WTC11 (cell line): Measurements from ENCODE around the gene MRM3. TPM values are rescaled to one million over a fixed set of nuclear protein-coding genes. Genes with fewer than 3 reads are reported as not detected.

Experiments
- ATAC-seq: fragments of 200-7000 bp; cut with Tn5 transposase; 2 replicates; pipeline ENCODE4 v1.10.0; 2021; ENCODE audit warnings: mild to moderate bottlenecking, moderate library complexity
- CTCF ChIA-PET: fragments of 300-600 bp; sonication (Branson Sonifier 250); formaldehyde crosslinking; loops from one replicate; lab custom pipeline; 2021; ENCODE audit warnings: antibody characterized with exemption; lab: Charles Lee
- POLR2A ChIA-PET: fragments of 350-600 bp; sonication (Branson Sonifier 250); formaldehyde crosslinking; loops from one replicate; lab custom pipeline; 2021; ENCODE audit warnings: antibody characterized with exemption; lab: Charles Lee
- DNase-seq: peaks from one replicate; pipeline ENCODE4 v3.0.0; 2021; ENCODE audit warnings: low spot score
- H3K27ac Mint-ChIP-seq: 2 replicates; pipeline ENCODE4 v1.8.0; 2021; ENCODE audit warnings: mixed read lengths
- H3K27me3 Mint-ChIP-seq: 2 replicates; pipeline ENCODE4 v1.8.0; 2021; ENCODE audit warnings: low read depth, mild to moderate bottlenecking, moderate library complexity, mixed read lengths
- H3K36me3 Mint-ChIP-seq: 2 replicates; pipeline ENCODE4 v1.8.0; 2021; ENCODE audit warnings: mixed read lengths
- H3K4me1 Mint-ChIP-seq: 2 replicates; pipeline ENCODE4 v1.8.0; 2022; ENCODE audit warnings: mixed read lengths
- H3K4me3 Mint-ChIP-seq: 2 replicates; pipeline ENCODE4 v1.8.0; 2021; ENCODE audit warnings: mild to moderate bottlenecking, moderate library complexity, mixed read lengths
- H3K9me3 Mint-ChIP-seq: 2 replicates; pipeline ENCODE4 v1.8.0; 2021; ENCODE audit warnings: mixed read lengths
- E2F5 ChIP-seq: sonication (generic); formaldehyde crosslinking; IDR thresholded peaks from 2 replicates; pipeline ENCODE4 v1.8.1; 2022; ENCODE audit warnings: mild to moderate bottlenecking, moderate library complexity, missing genetic modification reagents
- EMX1 ChIP-seq: fragments of 250-450 bp; sonication (Bioruptor Pico); IDR thresholded peaks from 2 replicates; pipeline ENCODE4 v1.8.0; 2021; ENCODE audit warnings: mild to moderate bottlenecking
- FOXP1 ChIP-seq: sonication (generic); formaldehyde crosslinking; IDR thresholded peaks from 2 replicates; pipeline ENCODE4 v1.8.0; 2022; ENCODE audit warnings: missing genetic modification reagents, mild to moderate bottlenecking, moderate library complexity, borderline replicate concordance
- HMGXB4 ChIP-seq: sonication (generic); formaldehyde crosslinking; IDR thresholded peaks from 2 replicates; pipeline ENCODE4 v1.8.1; 2023; ENCODE audit warnings: mild to moderate bottlenecking, moderate library complexity, missing genetic modification reagents
- KAT7 ChIP-seq: sonication (generic); formaldehyde crosslinking; IDR thresholded peaks from 2 replicates; pipeline ENCODE4 v1.8.1; 2023; ENCODE audit warnings: missing genetic modification reagents, mild to moderate bottlenecking, borderline replicate concordance
- NR2C2 ChIP-seq: sonication (generic); formaldehyde crosslinking; IDR thresholded peaks from 2 replicates; pipeline ENCODE4 v1.8.0; 2022; ENCODE audit warnings: mild to moderate bottlenecking, missing genetic modification reagents
- NR3C1 ChIP-seq: sonication (generic); formaldehyde crosslinking; conservative IDR thresholded peaks from 2 replicates; pipeline ENCODE4 v1.8.1; 2023; ENCODE audit warnings: low read depth, mild to moderate bottlenecking, missing genetic modification reagents
- OVOL2 ChIP-seq: fragments of 250-450 bp; sonication (Bioruptor Pico); IDR thresholded peaks from 2 replicates; pipeline ENCODE4 v1.9.0; 2021; ENCODE audit warnings: mild to moderate bottlenecking, borderline replicate concordance
- ZBTB21 ChIP-seq: sonication (generic); formaldehyde crosslinking; IDR thresholded peaks from 2 replicates; pipeline ENCODE4 v1.8.1; 2023; ENCODE audit warnings: mild to moderate bottlenecking, missing genetic modification reagents, borderline replicate concordance
- ZNF263 ChIP-seq: sonication (generic); formaldehyde crosslinking; IDR thresholded peaks from 2 replicates; pipeline ENCODE4 v1.8.1; 2022; ENCODE audit warnings: low read depth, mild to moderate bottlenecking, moderate library complexity, missing genetic modification reagents
- ZNF416 ChIP-seq: fragments of 250-450 bp; sonication (Bioruptor Pico); IDR thresholded peaks from 2 replicates; pipeline ENCODE4 v1.9.0; 2021; ENCODE audit warnings: mild to moderate bottlenecking, inconsistent platforms
- ZNF671 ChIP-seq: fragments of 250-450 bp; sonication (Bioruptor Pico); IDR thresholded peaks from 2 replicates; pipeline ENCODE4 v1.8.0; 2021; ENCODE audit warnings: mild to moderate bottlenecking
- total RNA-seq: library from RNA; stranded (reverse); gene quantifications from 3 replicates; pipeline ENCODE4 v1.2.3, GENCODE V29; 2021
- TF ChIP-seq, protein P1 (sequence below): sonication (generic); formaldehyde crosslinking; IDR thresholded peaks from 2 replicates; pipeline ENCODE4 v1.8.0; 2022; ENCODE audit warnings: mild to moderate bottlenecking, missing genetic modification reagents
- TF ChIP-seq, protein P2 (sequence below): sonication (generic); formaldehyde crosslinking; IDR thresholded peaks from 2 replicates; pipeline ENCODE4 v1.8.0; 2023; ENCODE audit warnings: missing genetic modification reagents, mild to moderate bottlenecking, borderline replicate concordance
- TF ChIP-seq, protein P3 (sequence below): fragments of 250-450 bp; sonication (Bioruptor Pico); IDR thresholded peaks from 2 replicates; pipeline ENCODE4 v1.9.0; 2021; ENCODE audit warnings: mild to moderate bottlenecking

MRM3 gene
- total RNA-seq, 1 experiment from 2014 or later: 25.0 TPM

- Mint-ChIP-seq H3K36me3 (peaks cover 14% of the 10 kb centered on the region), H3K27ac (peak overlapping the region; percentile 77), H3K27me3 (no peaks in the 10 kb centered on the region), H3K9me3 (no peaks in the 10 kb centered on the region), H3K4me1 (peaks cover 10% of the 10 kb centered on the region), H3K4me3 (no peak overlapping the region)
- POLR2A ChIA-PET: interaction anchor here (1.1 to 1.2 kb wide), 2 partner anchors 182 to 183 kb away, joined by 4 to 5 read pairs; partner anchors contain the start of gene NXN
- TF ChIP-seq EMX1 (CRISPR knock-in tag) (no peak), ZNF671 (CRISPR knock-in tag) (no peak), FOXP1 (no peak), E2F5 (CRISPR knock-in tag) (no peak), KAT7 (CRISPR knock-in tag) (no peak), NR3C1 (no peak), HMGXB4 (no peak), NR2C2 (CRISPR knock-in tag) (no peak)
- TF ChIP-seq, protein P1, sequence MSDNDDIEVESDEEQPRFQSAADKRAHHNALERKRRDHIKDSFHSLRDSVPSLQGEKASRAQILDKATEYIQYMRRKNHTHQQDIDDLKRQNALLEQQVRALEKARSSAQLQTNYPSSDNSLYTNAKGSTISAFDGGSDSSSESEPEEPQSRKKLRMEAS: no peak
- TF ChIP-seq, protein P2, sequence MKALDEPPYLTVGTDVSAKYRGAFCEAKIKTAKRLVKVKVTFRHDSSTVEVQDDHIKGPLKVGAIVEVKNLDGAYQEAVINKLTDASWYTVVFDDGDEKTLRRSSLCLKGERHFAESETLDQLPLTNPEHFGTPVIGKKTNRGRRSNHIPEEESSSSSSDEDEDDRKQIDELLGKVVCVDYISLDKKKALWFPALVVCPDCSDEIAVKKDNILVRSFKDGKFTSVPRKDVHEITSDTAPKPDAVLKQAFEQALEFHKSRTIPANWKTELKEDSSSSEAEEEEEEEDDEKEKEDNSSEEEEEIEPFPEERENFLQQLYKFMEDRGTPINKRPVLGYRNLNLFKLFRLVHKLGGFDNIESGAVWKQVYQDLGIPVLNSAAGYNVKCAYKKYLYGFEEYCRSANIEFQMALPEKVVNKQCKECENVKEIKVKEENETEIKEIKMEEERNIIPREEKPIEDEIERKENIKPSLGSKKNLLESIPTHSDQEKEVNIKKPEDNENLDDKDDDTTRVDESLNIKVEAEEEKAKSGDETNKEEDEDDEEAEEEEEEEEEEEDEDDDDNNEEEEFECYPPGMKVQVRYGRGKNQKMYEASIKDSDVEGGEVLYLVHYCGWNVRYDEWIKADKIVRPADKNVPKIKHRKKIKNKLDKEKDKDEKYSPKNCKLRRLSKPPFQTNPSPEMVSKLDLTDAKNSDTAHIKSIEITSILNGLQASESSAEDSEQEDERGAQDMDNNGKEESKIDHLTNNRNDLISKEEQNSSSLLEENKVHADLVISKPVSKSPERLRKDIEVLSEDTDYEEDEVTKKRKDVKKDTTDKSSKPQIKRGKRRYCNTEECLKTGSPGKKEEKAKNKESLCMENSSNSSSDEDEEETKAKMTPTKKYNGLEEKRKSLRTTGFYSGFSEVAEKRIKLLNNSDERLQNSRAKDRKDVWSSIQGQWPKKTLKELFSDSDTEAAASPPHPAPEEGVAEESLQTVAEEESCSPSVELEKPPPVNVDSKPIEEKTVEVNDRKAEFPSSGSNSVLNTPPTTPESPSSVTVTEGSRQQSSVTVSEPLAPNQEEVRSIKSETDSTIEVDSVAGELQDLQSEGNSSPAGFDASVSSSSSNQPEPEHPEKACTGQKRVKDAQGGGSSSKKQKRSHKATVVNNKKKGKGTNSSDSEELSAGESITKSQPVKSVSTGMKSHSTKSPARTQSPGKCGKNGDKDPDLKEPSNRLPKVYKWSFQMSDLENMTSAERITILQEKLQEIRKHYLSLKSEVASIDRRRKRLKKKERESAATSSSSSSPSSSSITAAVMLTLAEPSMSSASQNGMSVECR (CRISPR knock-in tag): no peak
- CTCF ChIA-PET: interaction anchor here (0.6 to 10.3 kb wide), 4 partner anchors 82 to 207 kb away, joined by 3 to 190 read pairs (median 30); partner anchors contain the start of genes NXN and TIMM22
- ATAC-seq (no peak), DNase-seq (no peak)
These were observed 15.2 kb downstream of the MRM3 start for GRCh38 chr17:797236-797840.

DNA sequence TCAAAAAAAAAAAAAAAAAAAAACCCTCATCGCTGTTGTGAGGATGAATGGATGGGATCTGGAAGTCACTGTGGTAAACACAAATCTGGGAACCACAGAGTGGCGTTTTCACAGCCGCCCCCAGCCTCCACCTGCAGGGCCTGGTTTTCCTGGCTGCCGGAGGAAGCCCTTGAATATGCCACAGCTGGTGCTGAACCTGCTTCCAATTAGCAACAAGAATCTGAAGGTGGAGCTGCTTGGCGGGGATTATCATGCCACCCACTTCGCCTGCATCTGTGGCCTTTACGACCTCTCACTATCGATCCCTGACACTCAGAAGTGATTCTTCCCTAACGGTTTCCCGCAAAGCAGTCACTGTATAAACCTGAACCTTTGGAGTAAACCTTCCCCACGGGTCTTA is 16.1 kb downstream of the MRM3 start:
- Mint-ChIP-seq H3K27ac (no peak overlapping the region), H3K36me3 (peaks cover 9% of the 10 kb centered on the region), H3K4me3 (no peak overlapping the region), H3K9me3 (no peaks in the 10 kb centered on the region), H3K4me1 (peaks cover 10% of the 10 kb centered on the region), H3K27me3 (no peaks in the 10 kb centered on the region)
- ChIA-PET CTCF (interaction anchor here (0.6 to 10.3 kb wide), 4 partner anchors 81 to 206 kb away, joined by 3 to 190 read pairs (median 30); partner anchors contain the start of genes NXN and TIMM22), POLR2A (interaction anchor here (0.6 to 1.1 kb wide), 2 partner anchors 73 to 181 kb away, joined by 3 to 4 read pairs; partner anchors contain the start of gene NXN)
- ATAC-seq: no peak
- no peak for TF ChIP-seq ZNF263 (CRISPR knock-in tag)
- no peak for TF ChIP-seq ZBTB21 (CRISPR knock-in tag)
- TF ChIP-seq ZNF416 (CRISPR knock-in tag): no peak
- TF ChIP-seq OVOL2 (CRISPR knock-in tag): no peak
- TF ChIP-seq, protein P3, sequence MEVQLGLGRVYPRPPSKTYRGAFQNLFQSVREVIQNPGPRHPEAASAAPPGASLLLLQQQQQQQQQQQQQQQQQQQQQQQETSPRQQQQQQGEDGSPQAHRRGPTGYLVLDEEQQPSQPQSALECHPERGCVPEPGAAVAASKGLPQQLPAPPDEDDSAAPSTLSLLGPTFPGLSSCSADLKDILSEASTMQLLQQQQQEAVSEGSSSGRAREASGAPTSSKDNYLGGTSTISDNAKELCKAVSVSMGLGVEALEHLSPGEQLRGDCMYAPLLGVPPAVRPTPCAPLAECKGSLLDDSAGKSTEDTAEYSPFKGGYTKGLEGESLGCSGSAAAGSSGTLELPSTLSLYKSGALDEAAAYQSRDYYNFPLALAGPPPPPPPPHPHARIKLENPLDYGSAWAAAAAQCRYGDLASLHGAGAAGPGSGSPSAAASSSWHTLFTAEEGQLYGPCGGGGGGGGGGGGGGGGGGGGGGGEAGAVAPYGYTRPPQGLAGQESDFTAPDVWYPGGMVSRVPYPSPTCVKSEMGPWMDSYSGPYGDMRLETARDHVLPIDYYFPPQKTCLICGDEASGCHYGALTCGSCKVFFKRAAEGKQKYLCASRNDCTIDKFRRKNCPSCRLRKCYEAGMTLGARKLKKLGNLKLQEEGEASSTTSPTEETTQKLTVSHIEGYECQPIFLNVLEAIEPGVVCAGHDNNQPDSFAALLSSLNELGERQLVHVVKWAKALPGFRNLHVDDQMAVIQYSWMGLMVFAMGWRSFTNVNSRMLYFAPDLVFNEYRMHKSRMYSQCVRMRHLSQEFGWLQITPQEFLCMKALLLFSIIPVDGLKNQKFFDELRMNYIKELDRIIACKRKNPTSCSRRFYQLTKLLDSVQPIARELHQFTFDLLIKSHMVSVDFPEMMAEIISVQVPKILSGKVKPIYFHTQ (CRISPR knock-in tag): no peak
- DNase-seq: no peak
